DOHH2 (cell line): Measurements from ENCODE around the gene C8A.

Experiments used
- H3F3A ChIP-seq: fragments of 200-600 bp; sonication (generic), shearing (Covaris generic); 2 replicates; pipeline ENCODE4 v1.6.0; 2016; ENCODE audit warnings: antibody characterized with exemption, mild to moderate bottlenecking; ENCODE audit not compliant: control insufficient read depth, insufficient read depth
- H3K27ac ChIP-seq: fragments of 200-600 bp; sonication (generic); 2 replicates; pipeline ENCODE4 v1.5.1; 2014; ENCODE audit warnings: low read depth, mild to moderate bottlenecking, low read length, moderate library complexity
- H3K27me3 ChIP-seq: fragments of 200-600 bp; sonication (generic); 2 replicates; pipeline ENCODE4 v1.6.1; 2014; ENCODE audit warnings: mild to moderate bottlenecking, low read length, mixed read lengths; ENCODE audit not compliant: control insufficient read depth
- H3K36me3 ChIP-seq: fragments of 200-600 bp; sonication (generic); 2 replicates; pipeline ENCODE4 v1.6.1; 2014; ENCODE audit warnings: mild to moderate bottlenecking, low read length, moderate library complexity, mixed read lengths; ENCODE audit not compliant: control insufficient read depth
- H3K4me1 ChIP-seq: fragments of 200-600 bp; sonication (generic); 2 replicates; pipeline ENCODE4 v1.6.1; 2014; ENCODE audit warnings: mild to moderate bottlenecking, low read length, mixed read lengths; ENCODE audit not compliant: control insufficient read depth
- H3K4me2 ChIP-seq: fragments of 200-600 bp; sonication (generic); 2 replicates; pipeline ENCODE4 v1.6.0; 2014; ENCODE audit warnings: mild to moderate bottlenecking, low read length, moderate library complexity
- H3K4me3 ChIP-seq: fragments of 200-600 bp; sonication (generic); 2 replicates; pipeline ENCODE4 v1.5.1; 2014; ENCODE audit warnings: mild to moderate bottlenecking, low read length, mixed read lengths
- H3K79me2 ChIP-seq: fragments of 200-600 bp; sonication (generic); 2 replicates; pipeline ENCODE4 v1.6.1; 2014; ENCODE audit warnings: mild to moderate bottlenecking, low read length, mixed read lengths; ENCODE audit not compliant: control insufficient read depth
- H3K9me2 ChIP-seq: fragments of 200-600 bp; sonication (generic); replicated peaks from 2 replicates; pipeline ENCODE4 v1.6.1; 2014; ENCODE audit warnings: mild to moderate bottlenecking, low read length, mixed read lengths; ENCODE audit not compliant: control insufficient read depth
- H3K9me3 ChIP-seq: fragments of 200-600 bp; sonication (generic); 2 replicates; pipeline ENCODE4 v1.6.1; 2014; ENCODE audit warnings: antibody characterized with exemption, low read length, mixed read lengths; ENCODE audit not compliant: control insufficient read depth, insufficient read depth
- H4K20me1 ChIP-seq: fragments of 200-600 bp; sonication (generic); 2 replicates; pipeline ENCODE4 v1.6.0; 2014; ENCODE audit warnings: low read depth, mild to moderate bottlenecking, antibody characterized with exemption, low read length, moderate library complexity; ENCODE audit not compliant: control insufficient read depth, insufficient read depth
- EZH2phosphoT487 ChIP-seq: fragments of 200-600 bp; sonication (generic); IDR thresholded peaks from 2 replicates; pipeline ENCODE4 v1.6.1; 2017; ENCODE audit warnings: borderline replicate concordance, mild to moderate bottlenecking, antibody characterized with exemption, low read length, moderate library complexity, mixed read lengths
- TF ChIP-seq, protein P1 (sequence below): fragments of 200-600 bp; sonication (generic); IDR thresholded peaks from one replicate; pipeline ENCODE4 v1.5.1; 2014; ENCODE audit warnings: antibody characterized with exemption, mild to moderate bottlenecking, low read depth, low read length; ENCODE audit not compliant: poor library complexity, severe bottlenecking

The C8A gene

DNA sequence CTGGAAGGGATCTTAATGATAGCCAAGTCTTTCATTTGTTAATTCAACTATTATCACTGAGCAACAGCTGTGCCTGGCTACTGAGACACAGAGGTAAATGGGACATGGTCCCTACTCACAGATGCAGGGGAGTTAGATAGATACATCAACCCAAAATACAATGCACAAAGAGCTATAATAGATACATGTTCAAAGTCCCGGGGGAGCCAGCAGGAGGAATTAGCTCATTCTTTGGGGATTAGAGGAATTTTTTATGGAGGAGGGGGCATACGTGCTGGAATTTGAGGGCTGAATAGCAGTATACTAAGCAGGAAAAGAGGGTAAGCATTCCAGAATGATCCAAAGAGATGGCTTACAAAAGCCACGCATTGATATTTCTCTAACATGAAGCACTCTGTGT is 76.6 kb downstream of the C8A start:
- no peak overlapping the region for H3K4me3 ChIP-seq
- H4K20me1 ChIP-seq: no peaks in the 10 kb centered on the region
- H3F3A ChIP-seq: no peaks in the 10 kb centered on the region
- H3K36me3 ChIP-seq: no peaks in the 10 kb centered on the region
- H3K9me3 ChIP-seq: no peaks in the 10 kb centered on the region
- H3K9me2 ChIP-seq: no peaks in the 10 kb centered on the region
- no peak overlapping the region for H3K4me2 ChIP-seq
- H3K4me1 ChIP-seq: no peaks in the 10 kb centered on the region
- no peak overlapping the region for H3K27ac ChIP-seq
- no peaks in the 10 kb centered on the region for H3K27me3 ChIP-seq
- TF ChIP-seq, protein P1, sequence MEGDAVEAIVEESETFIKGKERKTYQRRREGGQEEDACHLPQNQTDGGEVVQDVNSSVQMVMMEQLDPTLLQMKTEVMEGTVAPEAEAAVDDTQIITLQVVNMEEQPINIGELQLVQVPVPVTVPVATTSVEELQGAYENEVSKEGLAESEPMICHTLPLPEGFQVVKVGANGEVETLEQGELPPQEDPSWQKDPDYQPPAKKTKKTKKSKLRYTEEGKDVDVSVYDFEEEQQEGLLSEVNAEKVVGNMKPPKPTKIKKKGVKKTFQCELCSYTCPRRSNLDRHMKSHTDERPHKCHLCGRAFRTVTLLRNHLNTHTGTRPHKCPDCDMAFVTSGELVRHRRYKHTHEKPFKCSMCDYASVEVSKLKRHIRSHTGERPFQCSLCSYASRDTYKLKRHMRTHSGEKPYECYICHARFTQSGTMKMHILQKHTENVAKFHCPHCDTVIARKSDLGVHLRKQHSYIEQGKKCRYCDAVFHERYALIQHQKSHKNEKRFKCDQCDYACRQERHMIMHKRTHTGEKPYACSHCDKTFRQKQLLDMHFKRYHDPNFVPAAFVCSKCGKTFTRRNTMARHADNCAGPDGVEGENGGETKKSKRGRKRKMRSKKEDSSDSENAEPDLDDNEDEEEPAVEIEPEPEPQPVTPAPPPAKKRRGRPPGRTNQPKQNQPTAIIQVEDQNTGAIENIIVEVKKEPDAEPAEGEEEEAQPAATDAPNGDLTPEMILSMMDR: no peak
- no peak for TF ChIP-seq EZH2phosphoT487
- no peaks in the 10 kb centered on the region for H3K79me2 ChIP-seq

DNA sequence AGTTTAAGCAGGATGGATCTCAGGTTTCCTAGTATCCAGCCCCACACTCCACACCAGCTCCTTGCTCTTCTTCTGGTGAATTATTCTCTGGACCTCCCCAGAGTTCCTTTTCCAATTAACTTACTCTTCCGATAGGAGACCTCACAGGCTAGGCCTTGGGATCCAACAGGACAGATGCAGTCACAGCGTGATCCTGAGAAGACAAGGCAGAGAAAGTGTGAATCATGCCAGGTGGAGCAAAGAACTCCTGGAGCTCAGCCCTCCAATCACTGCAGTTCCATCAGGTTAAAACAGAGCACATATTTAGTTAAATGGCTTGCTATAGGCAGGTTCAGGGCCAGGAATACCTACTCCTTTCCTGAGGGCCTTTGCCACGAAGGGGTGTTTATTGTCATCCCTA is 77.1 kb downstream of the C8A start:
- Histone ChIP-seq H3K4me3 (no peak overlapping the region), H3F3A (no peaks in the 10 kb centered on the region), H3K79me2 (no peaks in the 10 kb centered on the region), H3K9me3 (no peaks in the 10 kb centered on the region), H3K4me1 (no peaks in the 10 kb centered on the region), H3K9me2 (no peaks in the 10 kb centered on the region), H3K27ac (no peak overlapping the region), H4K20me1 (no peaks in the 10 kb centered on the region), H3K36me3 (no peaks in the 10 kb centered on the region), H3K27me3 (no peaks in the 10 kb centered on the region), H3K4me2 (no peak overlapping the region)
- TF ChIP-seq EZH2phosphoT487: no peak
- TF ChIP-seq, protein P1: no peak

DNA sequence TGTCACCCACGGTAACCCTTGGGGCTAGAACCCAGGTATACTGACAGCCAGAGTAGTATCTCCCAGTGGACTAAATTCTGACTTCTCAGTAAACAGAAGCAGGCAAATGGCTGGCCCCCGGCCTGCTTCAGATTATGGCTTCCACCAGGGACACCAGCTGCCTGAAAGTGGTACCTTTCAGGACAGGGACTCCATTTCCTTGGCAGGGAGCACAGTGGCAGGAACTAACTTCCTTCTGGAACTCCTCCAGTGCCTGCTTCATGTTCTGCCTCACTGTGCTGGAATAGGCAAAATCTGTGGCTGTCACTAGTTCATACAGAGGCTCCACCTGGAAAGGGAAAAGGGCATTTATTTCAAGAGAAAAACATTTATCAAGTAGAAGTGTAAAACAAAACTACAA is 78.6 kb downstream of the C8A start:
- H3K9me2 ChIP-seq: no peaks in the 10 kb centered on the region
- H3K9me3 ChIP-seq: no peaks in the 10 kb centered on the region
- no peak overlapping the region for H3K4me2 ChIP-seq
- H4K20me1 ChIP-seq: no peaks in the 10 kb centered on the region
- H3K4me1 ChIP-seq: no peaks in the 10 kb centered on the region
- H3K79me2 ChIP-seq: no peaks in the 10 kb centered on the region
- H3K27ac ChIP-seq: no peak overlapping the region
- H3K36me3 ChIP-seq: no peaks in the 10 kb centered on the region
- no peak overlapping the region for H3K4me3 ChIP-seq
- TF ChIP-seq, protein P1: no peak
- no peak for TF ChIP-seq EZH2phosphoT487
- H3F3A ChIP-seq: no peaks in the 10 kb centered on the region
- no peaks in the 10 kb centered on the region for H3K27me3 ChIP-seq

DNA sequence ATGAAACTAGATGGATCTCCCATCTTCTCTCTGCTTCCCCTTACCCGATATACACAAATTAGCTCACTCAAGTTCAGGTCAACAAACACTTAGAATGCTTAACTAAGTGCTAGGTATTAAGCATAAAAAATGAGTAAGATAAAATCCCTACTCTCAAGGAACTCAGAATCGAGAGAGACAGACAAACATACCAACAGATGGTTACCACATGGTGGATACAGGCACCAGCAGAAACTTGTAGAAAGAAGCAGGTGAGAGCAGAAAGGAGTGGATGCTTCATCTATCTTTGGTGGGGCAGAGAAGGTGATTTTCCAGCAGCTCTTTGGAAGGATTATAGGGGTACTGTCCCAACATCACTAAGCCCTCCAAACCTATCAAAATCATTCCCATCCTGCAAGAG is 79.0 kb downstream of the C8A start:
- Histone ChIP-seq H3K36me3 (no peaks in the 10 kb centered on the region), H3K79me2 (no peaks in the 10 kb centered on the region), H3K4me2 (no peak overlapping the region), H4K20me1 (no peaks in the 10 kb centered on the region), H3F3A (no peaks in the 10 kb centered on the region), H3K9me3 (no peaks in the 10 kb centered on the region), H3K27ac (no peak overlapping the region), H3K4me1 (no peaks in the 10 kb centered on the region), H3K4me3 (no peak overlapping the region), H3K9me2 (no peaks in the 10 kb centered on the region), H3K27me3 (no peaks in the 10 kb centered on the region)
- no peak for TF ChIP-seq EZH2phosphoT487
- TF ChIP-seq, protein P1: no peak
